Hematopoietic multipotent progenitor cell (in vitro differentiated cells): ENCODE data around the gene UNCX. TPM values are rescaled to one million over a fixed set of nuclear protein-coding genes. Genes with fewer than 3 reads are reported as not detected.

Experiments
- DNase-seq, 3 donors: peaks; one replicate each; pipeline ENCODE4 v3.0.0-alpha.2; 2011 to 2015; ENCODE audit warnings: low read depth in 2 of 3, low spot score in 2 of 3
- total RNA-seq: library from RNA; depleted of rRNA; stranded (reverse); fragments of >200 nt; gene quantifications from one replicate; pipeline ENCODE4 v1.2.3, GENCODE V29; 2012

The UNCX gene
- total RNA-seq, 1 donor, result not detected

DNA sequence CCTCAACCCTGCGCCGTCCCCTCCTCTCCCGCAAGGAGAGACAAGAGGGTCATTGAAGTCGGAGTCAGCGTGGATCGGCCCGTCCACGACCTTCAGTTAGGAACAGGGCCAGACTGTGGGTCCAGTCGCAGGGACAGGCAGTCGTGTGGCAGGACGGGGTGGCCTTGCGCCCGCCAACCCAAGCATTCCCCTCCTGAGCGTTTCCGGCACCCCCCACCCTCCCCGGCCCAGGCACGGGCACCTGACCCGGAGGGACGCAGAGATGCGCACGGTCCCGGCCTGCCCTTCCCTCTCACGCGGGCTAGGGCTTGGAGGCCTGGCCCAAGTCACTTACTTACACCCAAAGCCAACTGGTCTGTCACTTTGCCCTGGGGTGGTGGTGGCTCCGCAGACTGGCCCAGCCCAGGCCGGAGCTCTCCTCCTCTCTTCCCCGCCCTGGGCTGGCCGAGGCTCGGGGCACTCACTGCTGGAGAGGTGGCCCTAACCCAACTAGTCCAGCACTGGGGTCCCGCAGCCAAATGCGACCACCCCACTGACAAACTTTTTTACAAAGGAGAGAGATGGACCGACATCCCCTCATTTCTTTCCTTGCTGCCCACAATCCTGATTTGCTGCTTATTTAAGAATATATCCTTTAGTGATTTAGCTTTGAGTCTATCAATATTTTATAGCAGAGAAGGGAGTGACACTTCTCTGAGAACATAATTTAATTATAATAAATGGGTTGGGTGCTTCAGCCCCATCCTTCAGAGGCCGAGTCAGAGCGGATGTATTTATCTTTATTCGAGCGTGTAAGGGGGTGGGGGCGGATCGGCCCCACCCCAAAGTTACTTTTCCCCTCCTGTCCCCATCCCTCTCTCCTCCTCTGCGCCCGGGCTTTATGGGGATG is 1.2 kb upstream of the UNCX start:
- DNase-seq, result no peak

DNA sequence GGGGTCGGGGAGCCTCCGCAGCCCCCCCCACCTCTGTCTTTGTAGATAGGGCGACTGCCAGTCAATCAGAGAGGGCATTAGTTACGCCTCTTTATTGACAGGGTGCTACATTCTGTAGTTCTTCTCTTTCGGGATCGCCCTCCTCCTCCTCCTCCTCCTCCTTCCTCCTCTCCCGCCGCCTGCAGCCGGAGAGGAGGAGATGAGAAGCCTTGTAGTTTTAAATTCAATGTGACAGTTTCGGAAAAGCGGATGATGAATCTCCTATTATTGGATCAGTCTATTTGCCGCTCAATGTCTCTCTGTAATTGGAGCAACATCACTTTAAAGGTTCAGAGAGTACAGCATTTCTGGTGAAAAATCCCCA is 587 bp upstream of the UNCX start:
- DNase-seq, result no peak

DNA sequence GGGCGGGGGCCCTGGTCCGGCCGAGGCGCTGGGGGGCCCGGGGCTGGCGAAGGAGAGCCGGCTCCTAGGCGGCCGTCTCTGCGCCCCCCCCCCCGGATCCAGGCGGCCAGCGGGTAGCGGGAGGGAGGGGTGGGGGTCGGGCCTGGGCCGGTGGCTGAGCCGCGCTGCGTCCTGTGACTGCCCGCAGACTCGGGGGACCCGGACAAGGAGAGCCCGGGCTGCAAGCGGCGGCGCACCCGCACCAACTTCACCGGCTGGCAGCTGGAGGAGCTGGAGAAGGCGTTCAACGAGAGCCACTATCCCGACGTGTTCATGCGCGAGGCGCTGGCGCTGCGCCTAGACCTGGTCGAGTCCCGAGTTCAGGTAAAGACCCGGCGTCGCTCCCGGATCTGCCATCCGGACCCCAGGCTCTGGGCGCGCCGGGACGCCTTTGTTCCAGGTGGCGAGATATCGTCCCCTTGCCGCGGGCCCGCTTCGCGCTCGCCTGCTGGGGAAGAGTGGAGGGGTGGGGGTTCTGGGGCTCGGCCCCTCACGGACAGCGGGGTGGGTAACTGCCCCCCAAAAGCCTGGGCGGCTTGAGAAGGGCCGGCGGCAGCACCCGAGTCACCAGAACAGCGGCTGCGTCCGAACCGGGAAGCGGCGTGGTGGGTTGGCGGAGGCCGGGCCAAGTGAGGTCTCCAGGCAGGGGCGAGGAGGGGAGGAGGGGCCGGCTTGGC is 819 bp downstream of the UNCX start:
- no peak for DNase-seq

DNA sequence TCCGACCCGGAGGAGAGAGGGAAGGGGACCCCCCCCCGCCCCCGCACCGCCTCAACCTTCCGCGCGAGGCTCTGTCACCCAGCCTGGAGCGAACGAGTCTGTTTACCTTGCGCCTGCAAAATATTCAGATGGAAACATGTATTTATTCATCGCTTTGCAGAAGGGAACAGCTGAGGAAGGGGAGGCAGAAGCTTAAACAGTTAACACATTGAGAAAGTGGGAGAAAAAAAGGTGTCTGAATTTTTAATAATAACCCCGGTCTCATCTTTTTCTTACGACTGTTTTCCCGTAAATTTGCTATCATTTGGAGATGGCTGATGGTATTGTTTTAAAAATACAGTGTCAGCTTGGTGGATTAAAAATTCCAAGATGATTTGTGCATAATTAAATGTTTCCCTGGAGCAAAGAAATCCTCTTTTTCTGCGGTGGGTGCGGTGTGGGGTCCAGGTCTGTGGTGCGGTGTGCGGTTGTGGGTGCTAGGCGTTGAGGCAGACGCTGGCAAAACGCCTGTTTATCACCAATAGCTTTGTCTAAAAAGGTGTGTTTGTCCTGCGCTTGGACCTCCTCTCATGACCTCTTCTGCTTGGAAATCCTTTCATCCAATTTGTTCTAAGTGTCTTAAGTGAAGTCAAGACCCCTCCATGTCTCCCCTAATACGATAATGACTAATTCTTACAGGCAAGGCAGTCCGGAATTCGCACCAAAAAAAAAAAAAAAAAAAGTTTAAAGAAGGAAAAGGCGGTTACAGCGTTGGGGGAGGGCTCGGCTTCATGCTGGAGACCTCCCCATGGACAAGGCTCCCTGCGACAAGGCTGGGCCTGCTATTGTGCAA is 1.6 kb downstream of the UNCX start:
- no peak for DNase-seq

GRCh38 chr7:1234881-1235500 is 2.3 kb downstream of the UNCX start:
- no peak for DNase-seq

DNA sequence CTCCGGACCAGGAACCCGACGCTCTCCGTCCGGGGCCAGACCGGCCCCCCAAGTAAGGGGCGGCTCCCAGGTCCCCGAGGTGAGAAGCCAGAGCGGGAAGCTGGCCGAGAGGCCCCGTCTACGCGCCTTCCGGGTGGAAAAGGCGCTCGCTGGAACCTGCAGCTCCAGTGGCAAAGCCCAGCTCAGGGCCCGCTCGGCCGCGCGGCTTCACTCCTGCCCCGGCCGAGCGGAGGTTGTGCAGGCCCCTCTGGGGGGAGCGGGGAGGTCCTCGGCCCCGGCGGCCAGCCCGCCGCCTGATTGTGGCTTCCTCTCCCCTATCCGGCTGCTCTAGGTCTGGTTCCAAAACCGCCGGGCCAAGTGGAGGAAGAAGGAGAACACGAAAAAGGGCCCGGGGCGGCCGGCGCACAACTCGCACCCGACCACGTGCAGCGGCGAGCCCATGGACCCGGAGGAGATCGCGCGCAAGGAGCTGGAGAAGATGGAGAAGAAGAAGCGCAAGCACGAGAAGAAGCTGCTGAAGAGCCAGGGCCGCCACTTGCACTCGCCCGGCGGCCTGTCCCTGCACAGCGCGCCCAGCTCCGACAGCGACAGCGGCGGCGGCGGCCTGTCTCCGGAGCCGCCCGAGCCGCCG is 2.9 kb downstream of the UNCX start:
- no peak for DNase-seq

- DNase-seq, result no peak
Observed at GRCh38 chr7:1236132-1236661, 3.5 kb downstream of the UNCX start.

DNA sequence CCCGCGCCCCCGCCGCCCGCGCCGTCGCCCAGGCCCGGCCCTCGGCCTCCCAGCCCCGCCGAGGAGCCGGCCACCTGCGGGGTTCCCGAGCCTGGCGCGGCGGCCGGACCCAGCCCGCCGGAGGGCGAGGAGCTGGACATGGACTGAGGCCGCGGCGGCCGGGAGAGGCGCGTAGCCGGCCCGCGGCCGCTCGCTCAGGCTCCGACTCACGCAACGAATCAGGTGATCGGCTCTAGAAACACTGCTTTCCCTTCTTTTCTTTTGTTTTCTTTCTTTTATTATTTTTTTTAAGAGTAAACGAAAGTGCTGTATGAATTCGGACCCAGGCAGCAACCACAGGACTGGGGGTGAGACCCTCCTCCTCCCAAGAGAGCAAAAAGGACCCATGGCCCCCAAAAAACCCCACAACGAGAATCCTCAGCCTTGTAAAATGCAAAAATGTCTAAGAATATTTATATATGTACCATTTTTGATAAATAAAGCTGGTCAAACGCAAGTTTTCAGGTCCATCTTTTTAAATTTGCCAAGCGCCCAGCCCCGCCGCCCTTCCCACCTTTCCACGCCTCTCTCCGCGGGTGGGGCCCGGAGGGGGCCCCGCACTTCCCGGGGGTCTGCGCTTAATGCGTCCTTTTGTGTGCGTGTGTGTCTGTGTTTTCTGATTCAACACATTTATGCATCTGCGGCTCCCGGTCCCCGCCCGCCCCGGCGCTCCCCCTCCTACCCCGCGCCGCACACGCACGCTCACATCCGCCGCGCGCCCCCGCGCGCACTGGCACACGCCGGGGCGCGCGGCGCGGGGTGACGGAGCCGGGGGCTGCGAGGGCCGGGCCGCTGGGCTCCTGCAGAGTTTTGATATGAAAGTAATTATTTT is 4.4 kb downstream of the UNCX start:
- no peak for DNase-seq

DNA sequence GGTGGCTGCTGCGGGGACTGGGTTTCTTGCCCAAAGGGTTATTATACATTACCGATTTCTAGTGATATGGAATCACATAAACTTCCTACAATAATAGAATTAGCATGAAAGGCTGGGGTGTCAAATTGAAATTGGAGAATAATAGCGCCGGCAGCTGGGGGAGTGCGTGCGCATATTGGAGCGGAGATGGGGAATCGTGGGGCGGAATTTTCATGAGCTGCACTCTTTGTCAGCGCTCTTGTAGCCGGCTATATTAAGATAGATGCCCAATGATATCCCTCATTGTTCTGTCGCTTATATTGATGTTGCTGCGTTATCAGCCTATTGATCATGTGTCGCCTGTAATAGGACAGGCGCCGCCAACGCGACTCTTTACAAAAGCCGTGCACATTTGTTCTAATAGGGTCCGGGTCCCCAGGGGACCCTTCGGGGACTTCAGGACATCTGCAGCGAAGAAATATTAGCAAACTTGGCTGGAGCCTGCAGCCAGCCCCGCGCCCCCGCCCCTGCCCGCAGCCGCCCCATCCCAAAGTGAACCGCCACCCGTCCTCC is 5.1 kb downstream of the UNCX start:
- no peak for DNase-seq

DNA sequence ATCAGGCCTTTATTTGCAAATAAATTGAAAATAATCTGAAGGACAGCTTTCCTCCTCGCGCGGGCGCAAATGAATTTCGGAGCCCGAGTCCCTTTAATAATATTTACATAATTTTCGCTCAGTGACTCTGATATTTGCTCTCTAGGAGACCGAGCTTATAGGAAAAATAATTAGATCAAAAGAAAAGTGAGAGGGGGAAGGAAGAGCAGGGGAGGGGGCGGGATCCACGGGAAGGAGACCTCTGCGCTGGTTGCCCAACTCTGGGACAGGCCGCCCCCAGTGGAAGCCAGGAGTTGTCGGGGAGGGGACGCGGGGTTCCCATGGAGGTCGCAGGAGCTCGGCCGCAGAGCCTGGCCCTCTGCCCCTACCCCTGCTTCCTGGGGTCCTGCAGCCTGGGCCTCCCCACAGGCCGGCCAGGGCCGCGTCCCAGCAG is 5.8 kb downstream of the UNCX start:
- DNase-seq, result no peak

GRCh38 chr7:1238931-1239802 is 6.5 kb downstream of the UNCX start:
- no peak for DNase-seq

GRCh38 chr7:1239803-1240516 is 7.3 kb downstream of the UNCX start:
- no peak for DNase-seq

DNA sequence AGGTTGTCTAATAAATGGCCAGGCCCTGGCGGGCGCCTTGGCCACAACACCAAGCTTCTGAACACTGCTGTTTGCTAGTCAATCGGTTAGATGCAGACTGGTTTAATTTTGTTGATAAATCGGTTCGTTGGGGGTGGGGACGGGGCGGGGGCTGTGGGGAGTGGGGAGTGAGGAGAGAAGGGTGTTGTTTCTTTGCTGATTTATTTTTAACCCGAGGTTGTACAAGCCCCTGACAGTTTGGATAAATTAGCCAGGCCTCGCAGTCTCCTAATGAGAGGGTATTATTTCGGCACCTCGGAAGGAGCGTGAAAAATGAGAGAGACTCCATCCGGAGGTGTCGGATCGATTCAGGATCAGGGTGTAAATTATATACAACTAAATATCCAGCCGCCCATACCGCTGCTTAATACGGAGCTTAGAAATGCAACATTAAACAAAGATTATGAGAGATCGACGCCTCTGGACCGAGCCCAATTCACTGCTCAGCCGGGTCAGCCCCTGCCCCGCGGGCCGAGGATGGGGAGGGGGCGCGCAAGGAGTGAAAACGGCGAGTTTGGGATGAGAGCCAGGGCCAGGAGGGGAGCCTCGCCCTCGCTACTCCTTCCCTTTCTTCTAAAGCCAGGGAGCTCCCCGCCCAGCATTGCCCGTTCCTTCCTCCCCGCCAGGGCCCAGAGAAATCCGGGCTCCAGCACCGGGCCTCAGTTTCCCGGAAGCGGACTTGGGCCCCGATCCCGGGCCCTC is 8.0 kb downstream of the UNCX start:
- DNase-seq, result no peak

GRCh38 chr7:1241258-1241602 is 8.6 kb downstream of the UNCX start:
- no peak for DNase-seq

- DNase-seq, result no peak
Observed at GRCh38 chr7:1241603-1242255, 9.1 kb downstream of the UNCX start.

DNA sequence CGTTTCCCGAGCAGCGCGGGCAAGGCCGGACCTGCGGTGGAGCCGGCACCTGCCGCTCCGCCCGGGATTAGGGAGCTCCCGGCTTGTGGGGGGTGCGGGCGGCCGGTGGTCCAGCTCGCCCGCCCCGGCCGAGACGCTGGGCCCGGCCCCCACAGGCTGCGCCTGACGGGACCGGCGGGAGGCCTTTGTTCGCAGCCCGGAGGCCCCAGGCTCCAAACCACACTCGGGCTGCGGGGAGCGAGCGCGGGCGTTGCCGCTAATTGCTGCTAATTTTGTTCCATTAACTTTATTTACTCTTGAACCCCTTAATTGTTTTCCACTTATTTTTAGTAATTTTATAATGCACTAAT is 9.6 kb downstream of the UNCX start:
- no peak for DNase-seq
